ENCODE measurements around the gene TRIP13.

The TRIP13 gene

GRCh38 chr5:891837-892393, 769 bp upstream of the TRIP13 start:
- no peak for TF ChIP-seq CTCF (conservative IDR thresholded peaks at IDR 0.05; ENCODE audit: low read depth, low read length)
- H3K4me3 ChIP-seq (ENCODE audit: low read depth, low read length): peak overlapping the region; percentile 89
- DNase-seq (ENCODE audit: low read depth): peak; percentile 21

GRCh38 chr5:893137-893506, 438 bp downstream of the TRIP13 start:
- H3K4me3 ChIP-seq (ENCODE audit: low read depth, low read length): peak overlapping the region; percentile 89
- DNase-seq (ENCODE audit: low read depth): no peak
- TF ChIP-seq CTCF (conservative IDR thresholded peaks at IDR 0.05; ENCODE audit: low read depth, low read length): no peak

- TF ChIP-seq CTCF (conservative IDR thresholded peaks at IDR 0.05; ENCODE audit: low read depth, low read length): no peak
- no peak for DNase-seq (ENCODE audit: low read depth)
These were observed 1.0 kb downstream of the TRIP13 start for GRCh38 chr5:893711-894110.

GRCh38 chr5:900781-901180, 8.1 kb downstream of the TRIP13 start:
- no peak overlapping the region for H3K4me3 ChIP-seq (ENCODE audit: low read depth, low read length)
- no peak for TF ChIP-seq CTCF (conservative IDR thresholded peaks at IDR 0.05; ENCODE audit: low read depth, low read length)
- DNase-seq (ENCODE audit: low read depth): no peak

More at GRCh38 chr5:893711-894110, 1.0 kb downstream of the TRIP13 start:
- no peak overlapping the region for H3K4me3 ChIP-seq (ENCODE audit: low read depth, low read length)

- no peak overlapping the region for H3K4me3 ChIP-seq (ENCODE audit: low read depth, low read length)
- no peak for TF ChIP-seq CTCF (conservative IDR thresholded peaks at IDR 0.05; ENCODE audit: low read depth, low read length)
These were observed 9.6 kb downstream of the TRIP13 start for GRCh38 chr5:902129-902916.

GRCh38 chr5:903756-904096, 11.0 kb downstream of the TRIP13 start:
- DNase-seq (ENCODE audit: low read depth): no peak
- no peak for TF ChIP-seq CTCF (conservative IDR thresholded peaks at IDR 0.05; ENCODE audit: low read depth, low read length)
- H3K4me3 ChIP-seq (ENCODE audit: low read depth, low read length): no peak overlapping the region

More at GRCh38 chr5:902129-902916, 9.6 kb downstream of the TRIP13 start:
- DNase-seq (ENCODE audit: low read depth): no peak

GRCh38 chr5:905139-905642, 12.5 kb downstream of the TRIP13 start:
- TF ChIP-seq CTCF (conservative IDR thresholded peaks at IDR 0.05; ENCODE audit: low read depth, low read length): no peak
- no peak for DNase-seq (ENCODE audit: low read depth)

More at GRCh38 chr5:905139-905642, 12.5 kb downstream of the TRIP13 start:
- no peak overlapping the region for H3K4me3 ChIP-seq (ENCODE audit: low read depth, low read length)

Measured in choroid plexus epithelial cell (primary cell).